GM21447 (cell line): ENCODE data around the gene ZBED5.
A peak's percentile ranks its signal among the peaks of the same experiment; 100 is the strongest.
"Not testable (repeated sequence)": the region's sequence is repeated elsewhere in the genome, so short reads cannot be mapped to it uniquely, and the experiment has no call there.

Source experiments
- ATAC-seq: cut with Tn5 transposase; IDR thresholded peaks from one replicate; pipeline ENCODE4 v1.9.1; 2021; ENCODE audit not compliant: unreplicated experiment

The ZBED5 gene

GRCh38 chr11:10857709-10858438 lies at the start of gene ZBED5:
Gene ZBED5, minus strand, starts transcription at chr11:10858053. Its CDS starts 3,108 bp downstream, at chr11:10854945.
- ATAC-seq: peak; percentile 90

GRCh38 chr11:10906521-10906920 lies 48.7 kb upstream of the ZBED5 start:
- no peak for ATAC-seq

GRCh38 chr11:10902301-10903063 lies 44.6 kb upstream of the ZBED5 start:
- no peak for ATAC-seq

GRCh38 chr11:10900681-10901415 lies 43.0 kb upstream of the ZBED5 start:
- ATAC-seq: no peak

GRCh38 chr11:10899121-10899830 lies 41.4 kb upstream of the ZBED5 start:
- no peak for ATAC-seq

- no peak for ATAC-seq
These were observed 40.8 kb upstream of the ZBED5 start for GRCh38 chr11:10898763-10899025.

GRCh38 chr11:10898003-10898762 lies 40.3 kb upstream of the ZBED5 start:
- no peak for ATAC-seq

GRCh38 chr11:10897150-10897549 lies 39.3 kb upstream of the ZBED5 start:
- ATAC-seq: no peak

- ATAC-seq: no peak
These were observed 38.6 kb upstream of the ZBED5 start for GRCh38 chr11:10896493-10896892.

- no peak for ATAC-seq
These were observed 37.4 kb upstream of the ZBED5 start for GRCh38 chr11:10895285-10895684.

- ATAC-seq: no peak
These were observed 36.8 kb upstream of the ZBED5 start for GRCh38 chr11:10894666-10895065.

- ATAC-seq: no peak
These were observed 35.9 kb upstream of the ZBED5 start for GRCh38 chr11:10893714-10894151.

GRCh38 chr11:10892250-10892649 lies 34.4 kb upstream of the ZBED5 start:
- ATAC-seq: no peak

- ATAC-seq: no peak
These were observed 33.4 kb upstream of the ZBED5 start for GRCh38 chr11:10891151-10891720.

GRCh38 chr11:10890083-10890482 lies 32.2 kb upstream of the ZBED5 start:
- ATAC-seq: not testable (repeated sequence)

- no peak for ATAC-seq
These were observed 29.5 kb upstream of the ZBED5 start for GRCh38 chr11:10887307-10887706.

- no peak for ATAC-seq
These were observed 28.9 kb upstream of the ZBED5 start for GRCh38 chr11:10886652-10887250.

GRCh38 chr11:10885703-10886363 lies 28.0 kb upstream of the ZBED5 start:
- ATAC-seq: no peak

GRCh38 chr11:10884292-10884691 lies 26.4 kb upstream of the ZBED5 start:
- ATAC-seq: not testable (repeated sequence)
